Thyroid gland (tissue), 4 donors: ENCODE results near the gene ARHGEF1. TPM values are rescaled to one million over a fixed set of nuclear protein-coding genes. Genes with fewer than 3 reads are reported as not detected.

Experiments used
- DNase-seq, 2 donors: peaks; one replicate each; pipeline ENCODE4 v3.0.0-alpha.2; 2019
- H3K27ac ChIP-seq, 3 donors: fragments of 200-600 bp; sonication (generic); 1 replicate in 2 of 3; 2 replicates in 1 of 3; pipeline ENCODE4 v1.5.1; 2016 to 2019; ENCODE audit warnings: mild to moderate bottlenecking in 1 of 3, moderate library complexity in 1 of 3
- H3K27me3 ChIP-seq: fragments of 200-600 bp; sonication (generic); one replicate; pipeline ENCODE4 v1.5.1; 2019
- H3K36me3 ChIP-seq, 2 donors: fragments of 200-600 bp; sonication (generic); one replicate each; pipeline ENCODE4 v1.5.1; 2016 to 2019
- H3K4me1 ChIP-seq, 2 donors: fragments of 200-600 bp; sonication (generic); one replicate each; pipeline ENCODE4 v1.5.1; 2017 to 2019
- H3K4me3 ChIP-seq, 3 donors: fragments of 200-600 bp; sonication (generic); replicated peaks in 1 of 3; 1 replicate in 2 of 3; 2 replicates in 1 of 3; pipeline ENCODE4 v1.5.1; 2016; ENCODE audit warnings: mild to moderate bottlenecking in 1 of 3
- H3K9me3 ChIP-seq: fragments of 200-600 bp; sonication (generic); one replicate; pipeline ENCODE4 v1.5.1; 2017
- CTCF ChIP-seq, 6 experiments: fragments of 200-600 bp in 3 of 6; fragments of 450-650 bp in 3 of 6; sonication (generic) in 3 of 6; IDR thresholded peaks; one replicate each; pipeline ENCODE4 v1.5.1; 2016 to 2019; ENCODE audit warnings: antibody characterized with exemption in 6 of 6, mild to moderate bottlenecking in 2 of 6, inconsistent platforms in 1 of 6, moderate library complexity in 1 of 6
- POLR2A ChIP-seq, 2 donors: fragments of 450-650 bp; IDR thresholded peaks; one replicate each; pipeline ENCODE4 v1.6.1; 2017; ENCODE audit warnings: antibody characterized with exemption in 2 of 2, mild to moderate bottlenecking in 2 of 2, moderate library complexity in 1 of 2
- WGBS, 2 donors: methylation state at CpG; one replicate each; pipeline ENCODE4 v1.1.5; 2017; 5-methylcytosine and 5-hydroxymethylcytosine counted together
- intact Hi-C: fragments of 100-400 bp; cut with DNase I; formaldehyde crosslinking; loops from one replicate; pipeline ENCODE4 v1.15.1; 2023
- total RNA-seq, 4 donors: library from RNA; depleted of rRNA; stranded (reverse); fragments of >200 nt; gene quantifications; one replicate each; pipeline ENCODE4 v1.2.3, GENCODE V29; 2016

Gene ARHGEF1
- total RNA-seq, 4 donors from 2014 or later, result 34.5 to 52.6 (median 42.9) TPM

GRCh38 chr19:41901707-41902360, 18.9 kb downstream of the ARHGEF1 start:
- Histone ChIP-seq H3K27ac (no peak overlapping the region), H3K27me3 (no peaks in the 10 kb centered on the region), H3K4me3 (no peak overlapping the region), H3K36me3 (peaks cover 66 to 83% of the 10 kb centered on the region in 2 donors), H3K4me1 (no peaks in the 10 kb centered on the region), H3K9me3 (no peaks in the 10 kb centered on the region)
- DNase-seq, result no peak
- 92 to 97% methylated on average over 6 to 18 of the region's 21 CpGs for WGBS, 2 donors
- intact Hi-C loops, result no loop called here
- TF ChIP-seq POLR2A (IDR thresholded peaks at IDR 0.05), result no peak
- TF ChIP-seq CTCF (IDR thresholded peaks at IDR 0.05), result no peak

- 96% methylated on average over 12 to 17 of the region's 17 CpGs for whole genome bisulfite sequencing, 2 donors
Observed at GRCh38 chr19:41902594-41902993, 19.6 kb downstream of the ARHGEF1 start.

GRCh38 chr19:41903193-41903953, 20.4 kb downstream of the ARHGEF1 start:
- H3K36me3 ChIP-seq, result peaks cover 62 to 78% of the 10 kb centered on the region in 2 donors
- TF ChIP-seq POLR2A (IDR thresholded peaks at IDR 0.05) (no peak), CTCF (IDR thresholded peaks at IDR 0.05) (no peak)
- no peaks in the 10 kb centered on the region for H3K9me3 ChIP-seq
- H3K27me3 ChIP-seq, result no peaks in the 10 kb centered on the region
- no peak overlapping the region for H3K4me3 ChIP-seq
- 89 to 94% methylated on average over 16 to 18 of the region's 19 CpGs for WGBS, 2 donors
- intact Hi-C loops, result no loop called here
- no peak overlapping the region for H3K27ac ChIP-seq
- H3K4me1 ChIP-seq, result no peaks in the 10 kb centered on the region
- DNase-seq, result no peak

More at GRCh38 chr19:41902594-41902993, 19.6 kb downstream of the ARHGEF1 start:
- no peak overlapping the region for H3K27ac ChIP-seq
- no peaks in the 10 kb centered on the region for H3K27me3 ChIP-seq
- TF ChIP-seq CTCF (IDR thresholded peaks at IDR 0.05) (no peak), POLR2A (IDR thresholded peaks at IDR 0.05) (no peak)
- H3K9me3 ChIP-seq, result no peaks in the 10 kb centered on the region
- DNase-seq, result no peak
- H3K4me3 ChIP-seq, result no peak overlapping the region
- no peaks in the 10 kb centered on the region for H3K4me1 ChIP-seq
- H3K36me3 ChIP-seq, result peaks cover 70 to 83% of the 10 kb centered on the region in 2 donors
- intact Hi-C loops, result no loop called here

GRCh38 chr19:41904118-41904870, 21.3 kb downstream of the ARHGEF1 start:
- Histone ChIP-seq H3K4me3 (no peak overlapping the region), H3K36me3 (peaks cover 56 to 70% of the 10 kb centered on the region in 2 donors), H3K4me1 (no peaks in the 10 kb centered on the region), H3K27ac (no peak overlapping the region), H3K27me3 (no peaks in the 10 kb centered on the region), H3K9me3 (no peaks in the 10 kb centered on the region)
- TF ChIP-seq CTCF (IDR thresholded peaks at IDR 0.05) (no peak), POLR2A (IDR thresholded peaks at IDR 0.05) (no peak)
- no peak for DNase-seq
- WGBS, 2 donors, result 76 to 84% methylated on average over 10 to 17 of the region's 30 CpGs
- intact Hi-C loops, result no loop called here
